Colonic mucosa (tissue), 4 donors: ENCODE measurements around the gene KRAS. TPM values are rescaled to one million over a fixed set of nuclear protein-coding genes. Genes with fewer than 3 reads are reported as not detected.

Experiments used
- DNase-seq: peaks from one replicate; pipeline ENCODE4 v3.0.0-alpha.2; 2020
- H3K27ac ChIP-seq: fragments of 200-600 bp; one replicate; pipeline ENCODE4 v1.8.0; 2021
- H3K27me3 ChIP-seq: fragments of 200-600 bp; one replicate; pipeline ENCODE4 v1.8.0; 2021
- H3K36me3 ChIP-seq: fragments of 200-600 bp; one replicate; pipeline ENCODE4 v1.8.0; 2021
- H3K4me1 ChIP-seq: fragments of 200-600 bp; one replicate; pipeline ENCODE4 v1.8.0; 2021; ENCODE audit warnings: mild to moderate bottlenecking
- H3K4me3 ChIP-seq: fragments of 200-600 bp; one replicate; pipeline ENCODE4 v1.8.0; 2021
- H3K9ac ChIP-seq, 2 donors: one replicate each; pipeline ENCODE4 v1.7.0; 2013; ENCODE audit warnings: control low read depth in 2 of 2, low read depth in 2 of 2, low read length in 2 of 2
- H3K9me3 ChIP-seq: fragments of 200-600 bp; one replicate; pipeline ENCODE4 v1.8.0; 2021
- CTCF ChIP-seq: fragments of 200-600 bp; IDR thresholded peaks from one replicate; pipeline ENCODE4 v1.8.0; 2022; ENCODE audit warnings: antibody characterized with exemption, mild to moderate bottlenecking
- intact Hi-C: fragments of 100-400 bp; cut with DNase I; formaldehyde crosslinking; loops from one replicate; pipeline ENCODE4 v1.14.1; 2022
- total RNA-seq, 2 donors: library from RNA; stranded (reverse); fragmentation: NEBNext Ultra II Directional in 1 of 2; extraction: Animal tissue kit (Norgen Biotek cat#: 25700) in 1 of 2; gene quantifications; one replicate each; pipeline ENCODE4 v1.2.1, GENCODE V29; 2021
- donor health status: healthy.
- donor health status: DM: no; HTN: no; CAD: no.
- donor health status: DM: no; HTN: no; CAD: no.

Gene KRAS
- total RNA-seq, 2 donors from 2014 or later: 53.8 to 84.4 TPM

DNA sequence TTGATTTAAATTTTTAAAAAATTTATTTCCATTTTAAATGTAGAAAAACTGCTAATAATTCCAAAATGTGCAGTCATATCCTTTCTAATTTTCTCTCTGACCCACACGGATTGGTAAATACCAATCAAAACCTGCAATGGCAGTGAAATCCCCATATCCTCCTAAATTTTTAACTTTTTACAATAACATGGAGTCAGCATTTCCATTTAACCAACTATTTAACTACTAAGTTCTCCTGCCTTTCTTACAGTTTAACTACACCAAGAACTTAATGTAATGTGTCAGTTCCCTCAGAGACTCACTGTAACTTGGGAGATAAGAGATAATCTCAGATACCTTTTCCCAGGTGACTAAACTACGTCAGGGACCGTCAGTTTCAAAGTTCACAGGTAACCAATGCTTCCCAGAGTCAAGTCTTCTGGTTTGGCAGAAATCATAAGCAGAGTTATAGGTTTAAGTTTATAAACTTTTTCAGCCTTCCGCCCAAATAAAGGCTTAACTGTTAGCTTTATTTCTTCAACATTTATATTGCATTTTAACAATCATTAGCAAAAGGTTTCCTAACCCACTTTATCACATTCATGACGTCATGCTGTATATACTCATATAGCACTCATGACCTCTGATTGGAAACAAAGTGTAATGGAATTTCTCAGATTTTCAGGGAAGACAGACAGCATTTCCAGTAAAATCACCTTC lies 7.6 kb downstream of the KRAS start:
- no peaks in the 10 kb centered on the region for H3K9me3 ChIP-seq
- no peaks in the 10 kb centered on the region for H3K36me3 ChIP-seq
- peak; percentile 45 for DNase-seq
- intact Hi-C loops: loop anchor here (10.0 kb wide), 1 partner anchor 82 kb away; no protein-coding TSS in a partner anchor
- H3K4me3 ChIP-seq: no peak overlapping the region
- no peak overlapping the region for H3K9ac ChIP-seq
- no peaks in the 10 kb centered on the region for H3K27me3 ChIP-seq
- no peak for TF ChIP-seq CTCF
- H3K4me1 ChIP-seq: no peaks in the 10 kb centered on the region
- peak overlapping the region; percentile 22 for H3K27ac ChIP-seq

- peak; percentile 51 for TF ChIP-seq CTCF
- Histone ChIP-seq H3K9ac (no peak overlapping the region), H3K9me3 (no peaks in the 10 kb centered on the region), H3K27ac (no peak overlapping the region), H3K4me3 (no peak overlapping the region), H3K27me3 (no peaks in the 10 kb centered on the region), H3K4me1 (no peaks in the 10 kb centered on the region), H3K36me3 (no peaks in the 10 kb centered on the region)
- intact Hi-C loops: loop anchor here (10.0 kb wide), 1 partner anchor 83 kb away; no protein-coding TSS in a partner anchor
- no peak for DNase-seq
Measured at GRCh38 chr12:25241167-25242020, 9.3 kb downstream of the KRAS start.

DNA sequence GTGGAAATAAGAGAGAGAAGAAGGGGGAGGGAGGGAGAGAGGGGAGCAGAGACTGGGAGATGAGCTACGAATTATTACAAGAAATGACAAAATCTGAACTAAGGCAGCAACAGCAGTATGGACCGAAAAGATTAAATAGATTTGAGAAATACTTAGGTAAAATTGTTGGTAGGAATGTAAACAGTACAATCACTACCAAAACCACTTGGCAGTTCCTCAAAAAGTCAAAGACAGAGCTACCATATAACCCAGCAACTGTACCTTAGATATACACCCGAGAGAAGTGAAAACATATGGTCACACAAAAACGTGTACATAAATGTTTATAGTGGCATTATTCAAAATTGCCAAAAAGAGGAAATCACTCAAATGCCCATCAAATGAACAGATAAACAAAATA lies 14.1 kb downstream of the KRAS start:
- no peak for TF ChIP-seq CTCF
- intact Hi-C loops: no loop called here
- Histone ChIP-seq H3K4me1 (no peaks in the 10 kb centered on the region), H3K4me3 (no peak overlapping the region), H3K27me3 (no peaks in the 10 kb centered on the region), H3K36me3 (no peaks in the 10 kb centered on the region), H3K27ac (no peak overlapping the region), H3K9ac (no peak overlapping the region), H3K9me3 (no peaks in the 10 kb centered on the region)
- DNase-seq: no peak

DNA sequence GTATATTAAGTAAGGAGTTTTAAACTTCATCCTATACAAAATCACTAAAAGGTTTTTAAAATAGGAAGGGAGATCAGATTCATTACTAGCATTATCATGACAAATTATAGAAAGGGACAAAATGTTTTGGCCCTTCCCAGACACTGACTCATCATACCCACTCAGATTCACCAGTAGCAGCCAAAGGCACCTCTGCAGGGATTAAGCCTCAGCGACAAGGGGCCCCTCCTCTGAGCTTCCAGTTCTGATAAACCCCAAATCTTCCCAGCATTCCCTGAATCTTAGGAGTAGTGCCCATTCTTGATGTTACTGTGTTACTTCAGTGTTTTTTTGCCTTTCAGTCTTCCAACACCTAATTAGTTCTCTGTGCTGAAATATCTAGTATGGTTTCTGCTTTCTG lies 14.5 kb downstream of the KRAS start:
- intact Hi-C loops: no loop called here
- Histone ChIP-seq H3K36me3 (no peaks in the 10 kb centered on the region), H3K9ac (no peak overlapping the region), H3K9me3 (no peaks in the 10 kb centered on the region), H3K4me1 (no peaks in the 10 kb centered on the region), H3K27ac (no peak overlapping the region), H3K27me3 (no peaks in the 10 kb centered on the region), H3K4me3 (no peak overlapping the region)
- TF ChIP-seq CTCF: no peak
- no peak for DNase-seq

GRCh38 chr12:25213338-25213737 lies 37.4 kb downstream of the KRAS start:
- H3K36me3 ChIP-seq: no peaks in the 10 kb centered on the region
- intact Hi-C loops: no loop called here
- no peak for TF ChIP-seq CTCF
- no peaks in the 10 kb centered on the region for H3K27me3 ChIP-seq
- H3K4me1 ChIP-seq: no peaks in the 10 kb centered on the region
- DNase-seq: no peak
- H3K9ac ChIP-seq: no peak overlapping the region
- H3K27ac ChIP-seq: no peak overlapping the region
- H3K4me3 ChIP-seq: no peak overlapping the region
- H3K9me3 ChIP-seq: no peaks in the 10 kb centered on the region
